ENCODE measurements around the gene USP28.
"Not testable (repeated sequence)": the region's sequence is repeated elsewhere in the genome, so short reads cannot be mapped to it uniquely, and the experiment has no call there.

The USP28 gene, protein sequence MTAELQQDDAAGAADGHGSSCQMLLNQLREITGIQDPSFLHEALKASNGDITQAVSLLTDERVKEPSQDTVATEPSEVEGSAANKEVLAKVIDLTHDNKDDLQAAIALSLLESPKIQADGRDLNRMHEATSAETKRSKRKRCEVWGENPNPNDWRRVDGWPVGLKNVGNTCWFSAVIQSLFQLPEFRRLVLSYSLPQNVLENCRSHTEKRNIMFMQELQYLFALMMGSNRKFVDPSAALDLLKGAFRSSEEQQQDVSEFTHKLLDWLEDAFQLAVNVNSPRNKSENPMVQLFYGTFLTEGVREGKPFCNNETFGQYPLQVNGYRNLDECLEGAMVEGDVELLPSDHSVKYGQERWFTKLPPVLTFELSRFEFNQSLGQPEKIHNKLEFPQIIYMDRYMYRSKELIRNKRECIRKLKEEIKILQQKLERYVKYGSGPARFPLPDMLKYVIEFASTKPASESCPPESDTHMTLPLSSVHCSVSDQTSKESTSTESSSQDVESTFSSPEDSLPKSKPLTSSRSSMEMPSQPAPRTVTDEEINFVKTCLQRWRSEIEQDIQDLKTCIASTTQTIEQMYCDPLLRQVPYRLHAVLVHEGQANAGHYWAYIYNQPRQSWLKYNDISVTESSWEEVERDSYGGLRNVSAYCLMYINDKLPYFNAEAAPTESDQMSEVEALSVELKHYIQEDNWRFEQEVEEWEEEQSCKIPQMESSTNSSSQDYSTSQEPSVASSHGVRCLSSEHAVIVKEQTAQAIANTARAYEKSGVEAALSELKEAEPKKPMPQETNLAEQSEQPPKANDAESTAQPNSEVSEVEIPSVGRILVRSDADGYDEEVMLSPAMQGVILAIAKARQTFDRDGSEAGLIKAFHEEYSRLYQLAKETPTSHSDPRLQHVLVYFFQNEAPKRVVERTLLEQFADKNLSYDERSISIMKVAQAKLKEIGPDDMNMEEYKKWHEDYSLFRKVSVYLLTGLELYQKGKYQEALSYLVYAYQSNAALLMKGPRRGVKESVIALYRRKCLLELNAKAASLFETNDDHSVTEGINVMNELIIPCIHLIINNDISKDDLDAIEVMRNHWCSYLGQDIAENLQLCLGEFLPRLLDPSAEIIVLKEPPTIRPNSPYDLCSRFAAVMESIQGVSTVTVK

DNA sequence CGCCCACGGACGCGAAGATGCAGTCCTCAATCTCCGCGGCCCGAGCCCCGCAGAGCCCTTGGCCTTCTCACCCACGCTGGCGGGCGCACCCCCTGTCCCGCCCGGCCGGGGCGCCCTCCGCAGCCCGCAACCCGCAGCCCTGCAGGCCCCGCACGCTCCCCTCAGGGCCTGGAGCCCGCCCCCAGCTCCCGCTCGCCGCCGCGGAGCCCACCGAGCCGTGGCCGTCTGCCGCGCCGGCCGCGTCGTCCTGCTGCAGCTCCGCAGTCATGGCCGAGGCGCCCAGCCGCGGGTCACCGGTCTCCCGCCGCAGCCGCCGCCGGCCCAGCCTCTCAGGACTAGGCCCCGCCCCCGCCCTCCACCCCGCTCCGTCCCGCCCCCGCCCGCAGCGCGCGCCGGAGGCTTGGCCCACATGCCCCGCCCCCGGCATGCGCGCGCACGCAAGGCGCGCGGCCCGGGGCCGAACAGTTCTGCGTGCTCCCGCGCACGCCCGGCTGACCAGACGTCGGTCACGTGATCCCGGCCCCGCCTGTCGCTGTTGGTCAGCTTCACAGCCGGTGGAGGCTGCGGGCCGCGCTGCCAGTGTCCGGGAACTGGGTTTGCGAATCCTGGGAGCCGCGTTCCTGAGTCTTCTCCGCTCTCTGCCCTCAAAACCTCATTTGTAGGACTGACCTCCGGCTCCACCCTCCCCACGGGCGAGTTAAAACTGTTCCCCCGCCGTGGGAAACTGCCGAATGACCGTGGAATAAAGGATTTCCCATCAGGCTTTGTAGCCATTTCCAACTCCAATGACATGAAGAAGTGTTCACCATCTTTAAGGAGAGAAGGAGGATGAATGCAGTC is at the start of gene USP28:
TSS of gene USP28 (minus strand) at position 339 of the 840 bp plus-strand sequence. CDS start at position 268, 71 bp downstream.
- peak; percentile 84 for DNase-seq

GRCh38 chr11:113923572-113923971 is 48.2 kb upstream of the USP28 start:
- DNase-seq, result no peak

DNA sequence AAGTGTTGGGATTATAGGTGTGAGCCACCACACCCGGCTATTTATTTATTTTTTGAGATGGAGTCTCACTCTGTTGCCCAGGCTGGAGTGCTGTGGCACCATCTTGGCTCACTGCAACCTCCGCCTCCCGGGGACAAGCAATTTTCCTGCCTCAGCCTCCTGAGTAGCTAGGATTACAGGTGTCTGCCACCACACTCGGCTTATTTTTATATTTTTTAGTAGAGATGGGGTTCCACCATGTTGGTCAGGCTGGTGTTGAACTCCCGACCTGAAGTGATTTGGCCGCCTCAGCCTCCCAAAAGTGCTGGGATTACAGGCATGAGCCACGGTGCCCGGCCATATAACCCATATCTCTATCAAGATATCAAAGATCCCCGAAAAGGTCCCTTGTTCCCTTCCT is 36.1 kb upstream of the USP28 start:
- not testable (repeated sequence) for DNase-seq

DNA sequence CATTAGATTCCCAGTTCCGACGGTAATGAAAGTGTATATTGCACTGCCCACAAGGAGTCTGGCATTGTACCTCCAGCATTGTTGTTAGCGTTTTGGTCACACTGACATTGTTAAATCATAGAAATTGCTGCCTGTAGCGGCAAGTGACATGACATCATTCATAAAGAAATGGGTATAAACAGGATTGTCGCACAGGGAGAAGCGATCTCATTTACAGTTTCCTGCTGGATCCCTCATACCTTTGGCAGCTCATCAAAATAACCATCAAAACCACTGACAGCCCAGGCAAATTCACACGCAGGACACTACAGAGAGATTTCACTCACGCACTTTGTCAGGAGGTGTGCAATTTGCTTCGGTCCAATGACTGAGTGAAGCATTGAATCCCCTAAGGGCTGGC is 32.7 kb upstream of the USP28 start:
- DNase-seq, result no peak

GRCh38 chr11:113907681-113908080 is 32.3 kb upstream of the USP28 start:
- DNase-seq, result no peak

DNA sequence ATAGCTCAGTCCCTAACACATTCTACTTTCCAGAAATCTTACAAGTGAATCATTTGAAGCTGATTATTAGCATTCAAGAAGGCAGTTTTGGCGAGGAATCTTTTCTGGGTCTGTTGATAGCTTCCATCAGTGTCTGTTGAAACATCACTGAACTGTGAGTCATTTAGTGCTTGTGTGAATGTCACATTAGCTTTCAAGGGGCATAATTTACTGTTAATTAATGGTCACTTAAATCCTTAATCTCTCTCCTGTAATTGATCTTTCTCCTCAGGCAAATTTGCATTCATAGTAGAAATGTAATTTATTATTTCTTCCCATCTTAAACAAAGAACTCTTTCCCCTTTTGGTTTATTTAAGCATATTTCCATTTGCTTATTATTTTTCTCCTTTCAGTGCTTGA is 31.8 kb upstream of the USP28 start:
- DNase-seq, result no peak

- DNase-seq, result no peak
Measured at GRCh38 chr11:113906516-113906915, 31.1 kb upstream of the USP28 start.

- DNase-seq, result no peak
Measured at GRCh38 chr11:113906038-113906437, 30.7 kb upstream of the USP28 start.

DNA sequence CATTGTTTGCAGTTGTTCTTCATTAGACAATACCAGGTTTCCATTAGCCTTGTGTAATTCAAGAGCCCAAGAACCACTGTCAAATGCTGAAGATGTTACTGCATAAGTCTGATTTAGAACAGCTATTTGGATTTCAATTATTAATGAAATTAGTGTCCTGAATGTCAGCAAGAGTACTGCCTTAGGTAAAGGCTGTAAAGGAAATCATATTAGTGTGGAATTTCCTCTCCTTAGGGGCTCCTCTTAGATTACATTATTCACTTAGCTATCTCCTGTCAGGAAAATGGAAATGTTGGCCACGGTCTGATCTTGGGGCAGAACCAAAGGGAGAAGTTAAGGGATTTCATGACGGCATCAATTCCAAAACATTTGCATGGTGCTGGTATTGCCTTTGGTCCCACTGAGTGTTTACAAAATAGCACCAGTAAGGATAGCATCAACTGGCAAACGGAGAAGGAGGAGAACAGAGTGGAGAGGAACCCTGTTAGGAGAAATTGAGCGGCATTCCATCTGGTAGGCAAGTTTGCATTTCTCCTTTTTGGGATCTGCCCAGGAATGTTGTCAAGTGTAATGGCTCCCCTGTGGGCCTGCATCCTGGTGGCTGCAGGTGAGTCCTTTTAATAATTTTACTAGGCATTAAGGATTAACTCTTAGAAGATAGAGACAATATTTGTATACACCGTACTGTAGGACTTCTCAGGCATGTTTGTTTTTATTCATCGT is 29.2 kb upstream of the USP28 start, which contains the start of gene HTR3B:
TSS of gene HTR3B (plus strand) at position 418 of the 723 bp plus-strand sequence. CDS start at position 556, 138 bp downstream.
- no peak for DNase-seq

DNA sequence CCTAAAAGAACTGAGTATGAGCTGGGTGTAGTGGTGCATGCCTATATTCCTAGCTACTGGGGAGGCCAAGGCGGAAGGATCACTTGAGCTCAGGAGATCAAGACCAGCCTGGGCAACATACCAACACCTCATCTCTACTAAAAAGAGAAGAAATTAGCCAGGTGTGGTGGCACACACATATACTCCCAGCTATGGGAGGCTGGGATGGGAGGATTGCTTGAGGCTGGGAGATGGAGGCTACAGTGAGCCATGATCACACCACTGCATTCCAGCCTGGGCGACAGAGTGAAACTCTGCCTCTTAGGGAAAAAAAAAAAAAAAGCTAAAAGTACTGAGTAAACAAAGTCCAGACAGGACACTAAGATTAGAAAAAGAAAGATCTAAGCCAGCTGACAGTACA is 25.8 kb upstream of the USP28 start:
- no peak for DNase-seq

DNA sequence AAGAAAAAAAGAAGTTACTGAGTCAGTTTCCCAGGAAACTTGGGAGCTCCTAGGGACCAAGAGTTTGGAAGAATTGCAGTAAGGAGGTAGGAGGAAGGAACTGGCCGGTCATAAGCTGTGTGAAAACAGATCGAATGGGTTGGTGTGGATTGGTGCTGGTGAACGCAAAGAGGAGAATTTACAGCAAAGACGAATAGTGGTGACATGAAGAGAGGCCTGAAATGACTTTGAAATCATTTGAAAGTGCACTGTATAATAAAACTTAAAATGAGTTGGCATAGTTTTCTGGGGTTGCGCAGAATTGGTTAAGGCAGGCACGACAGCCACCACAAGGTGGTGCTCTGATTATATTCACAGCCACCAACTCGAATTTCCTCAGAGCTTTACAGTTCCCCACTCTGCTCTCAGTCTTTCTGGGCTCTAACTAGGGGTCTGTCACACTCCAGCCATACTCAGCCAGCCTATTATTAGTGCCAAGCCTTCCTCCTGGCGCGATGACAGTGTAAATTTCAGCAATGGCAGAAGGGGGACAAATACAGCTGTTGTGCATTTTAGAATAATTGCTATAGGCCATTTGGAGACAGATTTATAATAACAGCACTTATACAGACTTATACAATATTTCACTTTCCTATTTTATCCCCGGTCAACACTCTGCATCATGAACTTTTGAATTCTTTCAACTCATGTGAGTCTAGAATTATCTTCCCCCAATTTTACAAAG is 20.9 kb upstream of the USP28 start:
- DNase-seq, result peak; percentile 41

GRCh38 chr11:113895367-113896155 is 20.2 kb upstream of the USP28 start:
- DNase-seq, result no peak

DNA sequence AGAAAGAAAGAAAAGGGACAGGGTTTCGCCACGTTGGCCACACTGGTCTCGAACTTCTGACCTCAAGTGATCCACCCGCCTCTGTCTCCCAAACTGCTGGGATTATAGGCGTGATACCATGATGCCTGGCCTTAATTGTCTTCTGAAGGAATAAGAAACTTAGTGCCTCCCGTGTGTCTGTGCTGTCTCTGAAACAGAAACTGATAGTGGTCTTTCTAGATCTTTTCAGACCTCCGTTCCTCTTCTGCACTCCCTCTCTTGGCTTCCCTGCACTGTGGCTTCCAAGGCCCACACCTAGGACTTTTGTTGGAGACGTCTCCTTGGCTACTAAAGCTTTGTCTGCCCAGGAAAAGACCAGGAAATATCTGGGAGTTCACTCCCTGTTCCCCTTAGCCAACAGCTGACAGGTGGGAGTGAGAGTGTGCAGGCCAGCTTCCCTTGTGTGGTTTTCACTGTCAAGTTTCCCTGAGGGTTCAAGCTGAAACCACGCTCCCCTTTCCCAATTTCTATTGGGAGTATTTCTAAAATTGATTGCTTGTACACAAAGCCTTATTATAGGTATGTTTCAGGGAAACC is 19.1 kb upstream of the USP28 start:
- DNase-seq, result no peak

GRCh38 chr11:113888848-113889247 is 13.5 kb upstream of the USP28 start:
- no peak for DNase-seq

DNA sequence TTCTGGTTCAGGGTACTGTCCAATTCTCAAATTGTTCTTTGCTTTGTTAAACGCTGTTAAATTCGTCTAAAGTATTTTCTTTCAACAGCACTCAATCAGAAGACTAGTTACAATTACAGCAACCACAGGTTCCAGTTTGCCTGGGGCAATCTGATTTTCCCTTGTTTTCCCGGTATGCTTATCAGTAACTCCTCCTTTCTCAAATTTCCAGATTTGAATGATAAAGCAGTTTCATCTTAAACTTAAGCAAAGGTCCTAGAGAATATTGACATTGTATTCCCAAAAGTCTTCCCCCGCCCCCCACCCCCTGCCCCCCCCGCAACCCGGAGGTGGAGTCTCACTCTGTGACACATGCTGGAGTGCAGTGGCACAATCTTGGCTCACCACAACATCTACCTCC is 10.5 kb upstream of the USP28 start:
- no peak for DNase-seq

DNA sequence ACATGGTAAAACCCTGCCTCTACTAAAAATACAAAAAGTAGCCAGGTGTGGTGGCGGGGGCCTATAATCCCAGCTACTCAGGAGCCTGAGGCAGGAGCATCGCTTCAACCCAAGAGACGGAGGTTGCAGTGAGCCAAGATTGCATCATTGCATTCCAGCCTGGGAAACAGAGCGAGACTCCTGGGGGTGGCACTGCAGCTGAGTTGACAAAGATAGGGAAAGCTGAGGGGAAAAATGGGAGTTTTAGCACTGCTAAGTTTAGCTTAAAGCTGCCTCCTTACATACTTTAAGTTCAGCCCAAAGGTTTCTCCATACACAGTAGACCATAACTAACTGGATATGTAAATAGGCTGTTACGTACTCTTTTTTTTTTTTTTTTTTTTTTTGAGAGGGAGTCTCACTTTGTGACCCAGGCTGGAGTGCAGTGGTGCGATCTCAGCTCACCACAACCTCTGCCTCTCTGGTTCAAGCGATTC is 9.0 kb upstream of the USP28 start:
- DNase-seq, result no peak

GRCh38 chr11:113881856-113882255 is 6.5 kb upstream of the USP28 start:
- no peak for DNase-seq

GRCh38 chr11:113880971-113881370 is 5.6 kb upstream of the USP28 start:
- no peak for DNase-seq

GRCh38 chr11:113879446-113879845 is 4.1 kb upstream of the USP28 start:
- DNase-seq, result not testable (repeated sequence)

DNA sequence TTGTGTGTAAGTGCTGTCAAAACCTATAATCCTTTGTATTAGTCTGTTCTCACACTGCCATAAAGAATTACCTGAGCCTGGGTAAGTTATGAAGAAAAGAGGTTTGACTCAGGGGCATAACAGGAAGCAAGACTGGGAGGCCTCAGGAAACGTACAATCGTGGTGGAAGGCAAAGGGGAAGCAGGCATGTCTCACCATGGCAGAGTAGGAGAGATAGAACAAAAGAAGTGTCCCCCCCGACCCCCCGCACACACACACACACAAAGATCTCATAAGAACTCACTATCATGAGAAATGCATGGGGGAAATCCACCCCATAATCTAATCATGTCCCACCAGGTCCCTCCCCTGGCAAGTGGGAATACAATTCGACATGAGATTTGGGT is 2.3 kb upstream of the USP28 start:
- no peak for DNase-seq
